NCI-H1930 (cell line): ENCODE measurements around the gene NRBF2.

Source experiments
- DNase-seq, 2 experiments: peaks; one replicate each; lab custom pipeline; 2025; lab: John Stamatoyannopoulos, UW

Gene NRBF2

GRCh38 chr10:63157845-63158624 lies 24.9 kb downstream of the NRBF2 start:
- peak; percentile 15 to 49 for DNase-seq

DNA sequence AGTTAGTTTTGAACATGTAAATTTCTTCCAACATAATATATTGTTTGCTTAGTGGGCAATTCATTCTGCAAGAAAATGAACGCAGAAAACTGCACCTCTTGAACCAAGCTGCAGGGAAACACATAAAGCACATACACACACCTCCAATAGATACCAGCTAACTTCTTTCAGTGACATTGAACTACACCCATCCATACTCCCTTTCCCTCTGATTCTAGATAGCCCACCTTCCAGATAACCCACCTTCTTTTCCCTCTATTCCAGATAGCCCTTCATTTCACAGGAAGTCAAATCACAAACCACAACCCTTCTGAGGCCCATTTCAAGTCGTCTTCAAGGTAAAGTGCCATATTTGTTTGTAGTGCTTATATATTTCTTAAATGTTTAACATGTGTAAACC lies 28.5 kb downstream of the NRBF2 start:
- DNase-seq: no peak

DNA sequence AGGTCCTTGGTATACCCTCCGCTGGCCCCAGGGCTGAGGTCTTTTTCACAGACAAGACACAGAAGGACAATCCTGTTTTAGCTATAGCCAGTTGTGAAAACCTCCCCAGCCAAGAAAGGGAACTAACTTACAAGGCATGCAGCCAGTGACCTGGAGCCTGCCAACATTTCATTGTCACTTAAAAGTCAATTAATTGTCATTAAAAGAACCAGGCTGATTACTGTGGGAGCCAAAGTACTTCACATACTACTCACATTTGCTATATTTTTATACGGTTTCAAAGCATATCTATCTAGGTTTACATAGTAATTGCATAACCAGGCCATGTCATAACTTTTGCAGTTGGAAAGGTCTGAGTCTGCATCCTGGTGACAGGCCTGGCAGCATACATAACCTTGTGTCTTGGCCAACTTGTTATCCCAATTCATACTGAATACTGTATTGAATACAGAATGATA lies 31.1 kb downstream of the NRBF2 start:
- DNase-seq: no peak

GRCh38 chr10:63165249-63165648 lies 32.1 kb downstream of the NRBF2 start:
- no peak for DNase-seq

- peak in 1 of 2 experiments; percentile 15 for DNase-seq
Measured at GRCh38 chr10:63166742-63167258, 33.7 kb downstream of the NRBF2 start.

- no peak for DNase-seq
Measured at GRCh38 chr10:63168821-63169462, 35.8 kb downstream of the NRBF2 start.

DNA sequence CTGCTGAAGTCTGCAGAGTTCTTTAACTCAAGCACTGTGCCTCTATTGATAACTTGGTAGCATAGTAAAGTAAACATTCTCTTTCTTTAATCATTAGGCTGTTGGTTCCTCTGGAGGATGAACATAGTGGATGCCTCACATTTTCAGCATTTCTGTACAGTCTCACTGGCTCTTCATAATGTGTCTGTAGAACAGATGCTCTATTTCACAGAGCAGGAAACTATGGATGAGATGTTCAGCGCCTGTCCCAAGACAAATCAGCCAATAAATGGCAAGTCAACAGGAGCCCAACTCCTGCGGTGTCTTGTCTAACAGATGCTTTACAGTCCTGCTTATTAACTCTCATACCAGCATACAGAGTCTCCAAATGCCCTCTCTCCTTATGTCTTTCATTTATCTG lies 36.5 kb downstream of the NRBF2 start:
- no peak for DNase-seq

- DNase-seq: no peak
Measured at GRCh38 chr10:63171255-63171855, 38.2 kb downstream of the NRBF2 start.

DNA sequence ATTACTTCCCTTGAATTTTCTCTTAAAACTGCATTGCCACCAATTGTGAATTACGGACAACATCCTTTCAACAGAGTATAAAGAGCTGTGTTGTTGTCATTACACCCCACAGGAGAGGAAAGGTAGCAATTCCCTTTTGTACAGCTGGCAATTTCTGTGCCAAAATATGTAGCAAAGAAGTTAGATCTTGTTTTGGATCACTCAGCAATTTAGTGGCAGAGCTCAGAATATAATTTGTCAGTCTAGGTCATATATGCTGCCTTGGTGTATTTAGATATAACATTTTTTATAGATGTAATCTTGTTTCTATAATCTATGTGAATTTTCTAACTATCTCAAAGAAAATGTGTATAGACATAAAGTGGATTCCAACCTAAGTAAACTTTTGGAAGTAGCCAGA lies 38.8 kb downstream of the NRBF2 start:
- no peak for DNase-seq

DNA sequence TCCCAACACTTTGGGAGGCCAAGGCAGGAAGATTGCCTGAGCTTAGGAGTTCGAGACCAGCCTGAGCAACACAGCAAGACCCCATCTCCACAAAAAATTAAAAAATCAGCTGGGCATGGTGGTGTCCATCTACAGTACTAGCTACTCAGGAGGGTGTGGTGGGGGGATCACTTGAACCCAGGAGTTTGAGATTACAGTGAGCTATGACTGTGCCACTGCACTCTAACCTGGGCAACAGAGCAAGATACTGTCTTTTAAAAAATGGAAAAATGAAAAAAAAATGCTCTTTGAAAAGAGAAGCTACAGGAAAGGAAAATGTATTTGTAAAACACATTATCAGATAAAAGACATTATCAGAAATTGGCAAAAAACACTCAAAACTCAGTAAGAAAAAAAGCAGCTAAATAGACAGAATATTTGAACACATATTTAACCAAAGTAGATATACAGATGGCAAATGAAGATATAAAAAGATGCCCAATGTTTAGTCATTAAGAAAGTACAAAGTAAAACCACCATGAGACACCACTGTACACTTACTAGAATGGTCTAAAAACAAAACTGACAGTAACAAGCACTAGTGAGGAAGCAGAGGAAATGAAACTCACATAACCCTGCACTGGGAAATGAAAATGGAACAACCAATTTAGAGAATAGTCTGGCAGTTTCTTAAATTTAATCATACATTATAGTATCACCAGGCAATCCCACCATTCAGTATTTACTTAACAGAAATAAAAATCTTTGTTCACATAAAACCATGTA lies 40.5 kb downstream of the NRBF2 start:
- DNase-seq: no peak

DNA sequence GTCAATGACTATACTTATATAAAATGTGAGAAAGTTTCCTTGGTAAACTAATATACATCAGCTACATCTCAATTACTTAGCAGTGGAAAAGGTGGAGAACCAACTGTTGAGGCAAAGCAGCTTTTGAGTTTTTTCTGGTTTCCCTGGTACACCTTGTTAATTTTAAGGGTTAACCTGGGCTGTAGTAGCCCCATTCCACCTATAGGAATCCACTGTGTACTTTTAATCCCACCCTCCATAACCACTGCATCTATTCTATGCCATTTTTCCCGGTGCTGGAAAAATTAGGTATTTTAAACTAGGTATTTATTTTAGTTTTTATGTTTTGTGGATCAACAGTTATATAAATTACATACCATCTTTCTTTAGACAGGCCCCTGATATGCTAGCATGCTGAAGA lies 42.4 kb downstream of the NRBF2 start:
- no peak for DNase-seq

DNA sequence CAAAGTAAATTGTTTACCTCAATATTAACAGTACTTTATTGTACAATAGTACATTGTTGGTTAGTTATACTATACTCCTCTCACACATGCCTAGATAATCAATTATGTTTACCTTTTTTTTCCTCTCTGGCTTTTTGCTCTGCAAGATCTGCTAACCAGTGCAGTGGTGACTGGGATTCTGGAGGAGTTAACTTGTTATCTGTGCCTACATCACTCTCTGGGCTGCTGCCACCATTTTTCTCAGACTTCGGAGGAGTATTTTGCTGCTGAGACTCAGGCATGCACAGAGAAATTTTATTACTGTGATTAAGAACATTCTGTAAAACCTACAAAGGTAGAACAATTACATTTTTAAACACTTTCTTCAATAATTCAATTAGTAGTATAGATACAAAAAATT lies 59.7 kb downstream of the NRBF2 start:
- DNase-seq: no peak

DNA sequence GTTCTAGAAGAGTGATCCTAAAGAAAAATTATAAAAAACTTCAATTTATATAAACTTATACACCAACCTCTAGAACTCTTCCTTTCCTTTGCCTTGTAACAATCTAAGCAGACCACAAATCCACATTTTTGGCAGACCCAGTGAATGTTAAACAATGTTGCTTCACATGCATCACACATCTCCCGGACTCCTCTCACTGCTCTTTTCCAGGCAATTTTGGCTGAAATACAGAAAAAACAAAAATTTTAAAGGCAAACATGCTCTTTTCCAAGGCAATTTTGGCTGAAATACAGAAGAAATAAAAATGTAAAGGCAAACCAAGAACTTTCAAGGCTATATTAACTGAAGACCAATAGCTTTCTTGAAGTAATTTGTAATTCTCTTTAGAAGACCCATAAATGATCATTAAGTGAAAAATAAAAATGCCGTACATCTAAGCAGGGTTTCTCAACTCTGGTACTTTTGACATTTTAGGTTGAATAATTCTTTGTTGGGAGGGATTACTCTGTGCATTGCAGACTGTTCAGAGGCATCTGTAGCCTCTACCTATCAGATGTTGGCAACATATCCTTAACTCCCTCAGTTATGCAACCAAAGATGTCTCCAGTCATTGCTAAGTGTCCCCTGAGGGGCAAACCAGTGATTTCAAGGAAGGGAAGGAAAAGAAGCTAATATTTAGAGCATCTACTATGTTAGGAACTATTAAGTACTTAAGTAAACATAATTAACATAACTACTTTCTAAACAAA lies 64.4 kb downstream of the NRBF2 start:
- no peak for DNase-seq

- no peak for DNase-seq
Measured at GRCh38 chr10:63199716-63200115, 66.6 kb downstream of the NRBF2 start.

DNA sequence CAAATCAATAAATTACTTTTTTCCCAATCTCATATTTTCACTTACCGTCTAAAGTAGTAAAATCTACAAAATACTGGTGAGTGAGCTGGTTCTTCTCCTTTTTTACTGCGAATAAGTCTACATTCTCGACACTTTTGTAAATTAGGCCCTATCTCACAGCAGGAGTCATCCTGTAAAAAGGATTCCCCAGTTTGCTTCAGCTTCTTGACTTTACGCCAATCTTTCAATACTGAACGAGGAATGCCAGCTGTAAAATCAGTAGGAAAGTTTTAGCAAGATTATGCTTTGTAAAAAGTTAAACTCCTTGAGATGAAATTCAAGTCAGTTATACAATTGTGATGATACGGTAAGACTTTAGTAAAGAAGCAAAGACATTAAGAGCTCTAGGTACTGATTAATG lies 67.3 kb downstream of the NRBF2 start:
- no peak for DNase-seq

GRCh38 chr10:63201118-63201517 lies 68.0 kb downstream of the NRBF2 start:
- no peak for DNase-seq
